ENCODE data around the gene TBPL1.
"Not testable (repeated sequence)": the region's sequence is repeated elsewhere in the genome, so short reads cannot be mapped to it uniquely, and the experiment has no call there.

The TBPL1 gene

DNA sequence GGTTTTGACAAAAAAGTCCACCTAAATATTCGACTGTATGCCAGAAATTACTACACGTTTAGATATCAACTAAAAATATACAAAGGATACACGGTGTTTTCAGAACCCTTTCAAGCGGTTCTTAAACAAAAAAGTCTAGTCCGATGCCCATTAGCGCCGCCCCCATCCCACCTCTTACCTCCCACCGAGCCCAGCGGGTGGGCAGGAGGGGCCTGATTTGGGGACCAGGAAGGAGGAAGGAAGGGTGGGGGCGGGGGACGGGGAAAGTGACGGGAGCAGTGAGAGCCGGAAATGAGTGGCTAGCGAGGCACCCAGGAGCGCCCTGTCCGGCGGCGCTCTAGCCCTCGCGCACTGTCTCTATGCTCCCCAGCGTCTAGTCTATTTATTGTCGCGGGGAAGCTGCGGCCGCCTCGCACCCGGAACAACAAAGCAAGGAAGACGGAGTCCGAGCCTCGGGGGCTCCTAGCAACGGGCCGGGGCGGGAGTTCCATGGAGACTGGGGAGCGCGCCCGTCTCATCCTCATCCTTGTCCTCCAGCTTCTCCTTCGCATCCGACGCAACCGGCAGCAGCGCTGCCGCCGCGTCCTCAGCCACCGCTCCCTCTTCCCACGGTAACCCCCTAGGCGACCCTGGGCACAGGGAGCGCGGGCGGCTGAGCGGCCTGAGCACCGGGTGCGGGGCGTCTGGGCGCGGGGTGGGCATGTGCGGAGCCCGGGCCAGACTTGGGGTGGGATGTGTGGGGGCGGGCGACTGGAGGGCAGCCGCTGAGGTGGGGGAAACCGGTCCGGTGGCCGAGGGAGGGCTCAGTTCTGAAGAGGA lies at the start of gene TBPL1:
Gene TBPL1, plus strand, starts transcription at position 410 of the 819 bp plus-strand sequence. CDS start 26,902 bp downstream, outside the sequence.
- DNase-seq = peak; percentile 98

DNA sequence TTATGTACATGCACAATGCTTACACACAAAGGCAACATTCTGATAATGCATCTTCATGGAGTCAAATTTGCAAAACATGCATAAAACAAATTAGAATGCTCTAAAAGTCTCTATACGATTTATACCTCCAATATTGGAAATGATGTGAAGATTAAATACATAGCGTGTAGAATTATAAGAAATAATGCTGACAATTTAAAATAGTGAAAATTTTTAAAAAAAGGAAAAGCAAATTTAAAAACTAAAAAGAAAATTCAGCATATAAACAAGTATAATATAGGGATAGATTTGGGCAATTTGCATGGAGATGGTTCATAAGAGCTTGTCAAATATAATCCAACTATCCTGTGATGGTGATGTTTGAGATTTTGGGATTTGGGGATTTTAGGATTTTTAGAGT lies 49.2 kb upstream of the TBPL1 start:
- no peak for DNase-seq

DNA sequence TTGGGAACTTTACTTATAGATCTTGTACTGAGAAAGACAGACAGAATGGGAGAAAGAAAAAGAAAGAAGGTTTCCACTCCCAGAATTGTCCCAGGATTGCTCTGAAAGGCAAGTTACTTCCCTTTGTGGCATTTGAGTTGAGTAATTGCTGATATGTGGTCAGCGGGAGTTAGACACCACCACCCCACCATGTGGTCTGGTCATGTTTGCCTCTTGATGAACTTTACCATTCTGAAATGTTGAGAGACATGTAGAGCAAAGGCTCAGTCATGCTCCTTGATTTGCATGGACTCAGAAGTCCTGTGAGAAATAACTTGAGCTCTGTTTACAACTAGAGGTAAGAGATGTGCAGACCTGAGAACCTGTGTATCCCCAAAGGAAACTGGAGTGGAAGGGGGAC lies 47.0 kb upstream of the TBPL1 start:
- peak; percentile 15 for DNase-seq

DNA sequence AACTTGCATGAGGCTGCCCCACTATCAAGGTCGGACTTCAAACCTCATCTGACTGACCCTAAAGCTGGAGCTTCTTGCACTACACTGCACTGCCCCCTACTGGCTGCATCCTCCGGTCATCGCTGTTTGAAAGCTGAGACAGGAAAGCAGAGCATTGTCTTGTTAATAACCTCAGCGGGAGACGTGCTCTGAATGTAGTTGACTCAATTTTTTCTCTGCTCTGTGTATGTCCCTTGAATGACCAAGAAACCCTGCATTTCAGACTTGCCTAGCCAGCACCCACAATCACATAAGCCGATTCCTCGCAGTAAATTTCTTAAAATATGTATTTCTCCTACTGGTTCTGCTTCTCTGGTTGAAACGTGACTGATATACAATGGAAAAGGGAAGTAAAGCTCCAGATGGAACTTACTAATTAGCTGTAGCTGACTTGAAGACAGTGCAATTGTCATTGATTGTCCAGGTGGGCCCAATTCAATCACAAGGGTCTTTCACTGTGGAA lies 36.3 kb upstream of the TBPL1 start:
- peak; percentile 86 for DNase-seq

DNA sequence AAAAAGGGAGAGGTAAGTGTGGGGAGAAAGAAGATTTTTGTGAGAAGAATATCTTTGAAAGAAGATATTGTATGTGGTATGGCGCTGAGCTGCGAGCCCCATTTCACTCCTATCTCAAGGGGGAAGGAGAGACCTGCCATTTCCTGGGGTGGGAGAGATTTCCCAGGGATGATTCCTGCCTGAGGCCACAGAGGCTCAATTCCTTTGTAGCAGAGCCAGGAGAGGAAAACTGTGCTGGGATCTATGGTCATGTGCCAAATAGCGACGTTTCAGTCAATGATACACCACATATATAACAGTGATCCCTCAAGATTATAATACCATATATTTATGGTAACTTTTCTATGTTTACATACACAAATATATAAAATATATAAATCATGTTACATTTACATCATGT lies 35.2 kb upstream of the TBPL1 start:
- no peak for DNase-seq

DNA sequence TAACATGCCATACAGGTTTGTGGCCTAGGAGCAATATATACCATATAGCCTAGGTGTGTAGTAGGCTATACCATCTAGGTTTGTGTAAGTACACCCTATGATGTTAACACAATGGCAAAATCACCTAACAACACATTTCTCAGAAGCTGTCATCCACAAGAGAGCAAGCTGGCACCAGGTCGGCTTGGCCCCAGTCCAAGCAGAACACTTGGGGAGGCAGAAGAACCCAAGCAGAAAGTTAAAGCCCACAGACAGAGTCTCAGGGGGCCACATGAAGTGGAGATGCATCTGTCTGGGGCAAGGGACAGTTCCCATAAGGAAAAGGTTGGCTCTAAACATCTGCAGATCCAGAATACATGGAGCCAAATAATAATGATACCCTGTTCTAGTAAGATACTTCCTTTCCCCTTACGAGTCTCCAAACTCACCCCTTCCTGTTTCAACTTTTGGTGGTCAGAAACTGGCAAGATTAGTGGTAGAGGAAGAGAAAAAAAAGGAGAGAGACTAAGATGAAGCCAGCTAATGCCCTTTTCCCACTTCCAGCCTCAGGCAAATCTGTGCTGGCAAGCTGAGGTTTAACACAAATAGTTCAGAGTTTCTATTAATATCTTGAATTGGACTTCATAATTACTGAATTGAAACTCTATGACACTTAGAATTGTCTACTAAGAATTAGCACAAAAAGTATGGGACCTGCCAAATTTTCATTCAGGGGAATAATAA lies 34.7 kb upstream of the TBPL1 start:
- DNase-seq = no peak

DNA sequence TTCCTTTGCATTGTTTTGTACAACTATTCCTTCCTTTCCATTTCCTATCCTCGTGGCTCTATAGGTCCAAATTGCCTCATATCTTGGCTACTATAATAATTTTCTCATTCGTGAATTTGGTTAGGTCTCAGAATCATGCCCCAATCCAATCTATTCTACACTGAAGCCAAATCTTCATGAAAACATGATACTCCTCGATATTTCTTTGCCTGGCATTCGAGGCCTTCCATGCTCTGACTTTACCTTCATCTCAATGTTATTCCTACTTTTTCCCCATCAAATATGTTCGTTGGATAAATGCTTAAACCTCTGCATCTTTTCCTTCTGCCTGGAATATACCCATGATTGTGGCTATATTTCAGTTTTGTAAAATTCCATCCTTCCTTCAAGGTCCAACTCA lies 33.7 kb upstream of the TBPL1 start:
- no peak for DNase-seq

DNA sequence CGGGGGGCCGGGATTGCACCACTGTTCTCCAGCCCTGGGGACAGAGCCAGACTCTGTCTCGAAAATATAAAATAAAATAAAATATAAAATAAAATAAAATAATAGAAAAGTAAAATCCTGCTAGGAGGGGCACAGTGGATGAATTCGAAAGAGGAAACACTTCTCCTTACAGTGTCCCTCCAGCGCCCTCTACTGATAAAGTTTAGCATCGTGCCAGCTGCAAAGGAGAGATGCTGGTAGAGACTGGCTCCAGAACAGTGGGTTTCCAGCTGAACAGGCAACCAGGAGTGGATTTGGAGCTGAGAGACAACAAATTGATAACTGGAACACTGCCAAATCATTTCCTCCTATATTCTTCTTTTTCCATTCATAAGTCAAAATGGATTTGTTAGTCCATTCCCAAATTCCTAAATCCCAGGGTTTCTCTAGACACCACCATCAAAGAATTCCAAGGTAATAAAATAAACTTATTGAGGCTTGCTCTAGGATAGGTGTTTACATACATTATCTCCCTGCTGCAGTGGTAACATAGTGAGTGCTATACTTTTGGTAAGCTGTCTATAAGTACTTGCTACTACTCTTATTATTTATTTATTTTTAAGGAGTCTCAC lies 31.7 kb upstream of the TBPL1 start:
- DNase-seq = peak; percentile 91

DNA sequence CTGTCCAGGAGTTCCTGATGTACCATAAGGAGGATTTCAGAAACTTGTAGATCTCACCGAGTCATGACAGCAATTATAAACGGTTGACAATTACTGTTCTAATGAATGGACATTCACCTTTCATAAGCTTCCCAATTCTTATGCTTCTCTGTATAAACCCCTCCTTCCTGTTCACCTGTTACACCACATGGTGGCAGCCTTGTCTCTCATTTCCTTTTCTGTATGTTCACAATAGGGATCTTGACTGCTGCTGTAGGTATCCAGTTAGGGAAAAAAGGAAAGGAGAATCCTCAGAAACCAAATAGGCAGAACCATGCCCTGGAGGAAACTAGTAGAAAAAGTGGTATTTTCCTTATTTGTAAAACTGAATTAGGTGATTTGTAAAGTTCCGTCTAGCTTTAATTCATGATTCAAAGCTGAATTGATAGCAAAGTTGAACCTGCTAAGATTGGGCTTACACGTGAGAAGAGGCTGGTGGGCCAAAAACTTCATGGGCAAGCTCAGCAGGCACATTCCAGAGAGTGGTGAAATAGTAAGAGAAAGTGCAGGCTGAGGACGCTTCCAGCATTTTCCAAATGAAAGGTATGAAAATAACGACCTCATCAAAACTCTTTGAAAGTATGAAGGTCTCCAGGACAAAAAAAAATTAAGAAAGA lies 29.0 kb upstream of the TBPL1 start:
- peak; percentile 89 for DNase-seq

DNA sequence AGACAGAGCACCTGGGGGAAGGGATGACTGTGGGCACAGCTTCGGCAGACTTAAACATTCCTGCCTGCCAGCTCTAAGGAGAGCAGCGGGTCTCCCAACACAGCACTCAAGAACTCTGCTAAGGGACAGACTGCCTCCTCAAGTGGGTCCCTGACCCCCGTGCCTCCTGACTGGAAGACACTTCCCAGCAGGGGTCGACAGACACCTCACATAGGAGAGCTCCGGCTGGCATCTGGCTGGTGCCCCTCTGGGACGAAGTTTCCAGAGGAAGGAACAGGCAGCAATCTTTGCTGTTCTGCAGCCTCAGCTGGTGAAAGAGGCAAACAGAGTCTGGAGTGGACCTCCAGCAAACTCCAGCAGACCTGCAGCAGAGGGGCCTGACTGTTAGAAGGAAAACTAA lies 21.8 kb upstream of the TBPL1 start:
- DNase-seq = not testable (repeated sequence)

DNA sequence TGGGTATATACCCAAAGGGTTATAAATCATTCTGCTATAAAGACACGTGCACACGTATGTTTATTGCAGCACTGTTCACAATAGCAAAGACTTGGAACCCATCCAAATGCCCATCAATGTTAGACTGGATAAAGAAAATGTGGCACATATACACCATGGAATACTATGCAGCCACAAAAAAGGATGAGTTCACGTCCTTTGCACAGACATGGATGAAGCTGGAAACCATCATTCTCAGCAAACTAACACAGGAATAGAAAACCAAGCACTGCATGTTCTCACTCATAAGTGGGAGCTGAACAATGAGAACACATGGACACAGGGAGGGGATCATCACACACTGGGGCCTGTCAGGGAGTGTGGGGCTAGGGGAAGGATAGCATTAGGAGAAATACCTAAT lies 16.7 kb upstream of the TBPL1 start:
- not testable (repeated sequence) for DNase-seq

DNA sequence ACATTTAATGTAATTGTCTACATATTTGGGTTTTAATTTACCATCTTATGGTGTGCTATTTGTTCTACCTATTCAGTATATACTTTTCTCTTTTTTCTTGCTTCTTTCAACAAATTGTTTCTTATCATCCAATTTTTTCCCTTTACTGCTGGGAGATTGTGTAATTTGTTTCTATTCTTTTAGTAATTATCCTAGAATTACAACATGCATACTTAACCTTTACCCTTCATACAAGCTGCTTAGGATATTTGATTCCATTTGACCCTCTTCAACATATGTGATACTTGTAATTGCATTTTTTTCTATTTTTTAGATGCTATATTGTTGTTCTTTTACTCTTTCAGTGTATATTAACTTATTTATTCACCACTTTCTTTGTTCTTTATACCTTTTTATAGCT lies 15.1 kb upstream of the TBPL1 start:
- DNase-seq = no peak

DNA sequence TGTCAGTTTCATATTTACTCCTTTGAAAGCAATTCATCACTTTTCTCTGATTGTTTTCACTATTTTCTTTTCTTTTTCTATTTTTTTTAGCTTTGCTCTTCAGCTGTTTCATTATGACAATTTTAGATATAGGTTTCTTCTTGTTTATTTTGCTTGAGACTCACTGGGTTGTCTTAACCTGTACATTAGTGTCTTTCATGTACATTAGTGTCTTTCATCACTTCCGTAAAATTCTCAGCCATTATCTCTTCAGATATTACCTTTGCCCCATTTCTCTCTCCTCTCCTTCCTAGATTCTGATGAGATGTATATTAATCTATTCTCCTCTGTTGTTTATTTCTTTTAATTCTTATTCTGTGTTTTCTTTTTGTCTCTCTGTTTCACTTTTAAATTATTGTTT lies 14.5 kb upstream of the TBPL1 start:
- DNase-seq = no peak

DNA sequence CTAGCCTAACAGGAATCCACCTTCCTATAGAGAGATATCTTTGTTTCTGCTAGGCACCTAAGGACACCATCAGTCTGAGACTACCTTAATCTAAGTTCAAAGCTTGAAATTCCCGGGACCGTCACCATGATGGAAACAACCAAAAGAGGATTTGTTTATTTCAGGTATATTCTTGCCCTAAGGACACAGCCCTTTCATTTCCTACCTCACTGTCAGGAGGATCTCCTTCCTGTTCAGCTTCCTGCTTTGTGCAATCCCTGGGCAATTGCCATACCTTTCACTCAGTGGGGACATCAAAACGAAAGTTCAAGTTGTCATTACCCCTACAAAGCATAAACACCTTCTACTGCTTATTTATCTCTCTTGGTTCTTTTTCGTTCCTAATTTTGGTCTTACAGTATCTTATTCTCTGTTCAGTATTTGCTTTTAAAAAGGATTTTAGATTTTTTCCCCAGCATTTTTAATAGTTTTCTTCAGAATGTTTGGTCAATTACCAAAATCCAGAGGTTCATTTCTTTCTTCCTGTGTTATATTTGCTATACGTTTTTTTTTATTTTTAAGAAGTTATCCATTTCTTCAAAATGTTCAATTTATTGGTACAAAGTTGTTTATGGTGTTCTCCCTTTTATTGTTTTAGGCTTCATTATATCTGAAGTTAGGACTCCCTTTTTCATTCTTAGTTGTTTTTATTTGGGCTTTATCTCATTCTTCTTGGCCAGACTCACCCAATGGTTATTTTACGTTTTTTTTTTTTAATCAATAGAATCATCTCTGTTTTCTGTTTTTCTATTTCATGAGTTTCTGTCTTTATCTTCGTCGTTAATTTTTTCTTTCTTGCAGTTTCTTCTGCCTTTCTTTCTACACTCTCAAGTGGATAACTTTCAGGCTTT lies 13.0 kb upstream of the TBPL1 start:
- no peak for DNase-seq

DNA sequence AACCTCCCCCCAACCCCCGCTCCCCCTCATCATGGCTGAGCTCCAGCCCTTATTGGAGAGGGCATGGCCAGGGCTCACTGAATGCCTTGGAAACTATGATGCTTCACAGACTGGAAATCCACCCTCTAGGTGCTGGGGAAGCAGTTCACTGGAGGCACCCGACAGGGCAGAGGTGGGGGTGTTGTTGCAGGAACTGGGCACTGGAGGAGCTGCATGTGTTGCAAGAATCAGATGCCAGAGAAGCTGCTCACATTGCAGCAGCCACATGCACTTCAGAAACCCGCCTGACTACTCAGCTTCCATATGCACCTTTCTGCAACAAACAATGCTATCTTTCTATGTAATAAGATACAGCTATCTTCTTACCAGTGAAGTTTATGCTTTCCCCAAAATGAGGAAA lies 7.9 kb upstream of the TBPL1 start:
- no peak for DNase-seq

DNA sequence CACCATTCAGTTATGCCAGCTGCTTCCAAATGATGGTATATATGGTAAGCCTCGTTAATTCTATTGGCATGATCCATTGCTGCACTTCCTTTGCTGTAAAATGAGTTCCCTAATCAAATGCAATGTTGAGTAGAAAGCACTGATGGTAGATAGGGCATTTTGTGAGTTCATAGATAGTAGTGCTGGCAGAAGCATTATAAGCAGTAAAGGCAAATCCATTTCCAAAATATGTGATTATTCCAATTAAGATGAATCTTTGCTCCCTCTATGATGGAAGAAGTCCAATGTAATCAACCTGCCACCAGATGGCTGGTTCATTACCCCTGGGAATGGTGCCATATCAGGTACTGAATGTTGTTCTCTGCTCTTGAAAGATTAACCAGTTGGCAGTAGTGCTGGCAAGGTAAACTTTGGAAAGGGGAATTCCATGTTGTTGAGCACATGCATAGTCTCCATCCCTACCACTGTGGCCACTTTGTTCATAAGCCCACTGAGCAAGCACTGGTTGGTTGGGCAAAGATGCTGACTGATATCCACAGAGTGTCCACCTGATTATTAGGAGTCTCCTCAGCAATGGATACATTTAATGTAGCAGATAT lies 5.6 kb upstream of the TBPL1 start:
- no peak for DNase-seq

DNA sequence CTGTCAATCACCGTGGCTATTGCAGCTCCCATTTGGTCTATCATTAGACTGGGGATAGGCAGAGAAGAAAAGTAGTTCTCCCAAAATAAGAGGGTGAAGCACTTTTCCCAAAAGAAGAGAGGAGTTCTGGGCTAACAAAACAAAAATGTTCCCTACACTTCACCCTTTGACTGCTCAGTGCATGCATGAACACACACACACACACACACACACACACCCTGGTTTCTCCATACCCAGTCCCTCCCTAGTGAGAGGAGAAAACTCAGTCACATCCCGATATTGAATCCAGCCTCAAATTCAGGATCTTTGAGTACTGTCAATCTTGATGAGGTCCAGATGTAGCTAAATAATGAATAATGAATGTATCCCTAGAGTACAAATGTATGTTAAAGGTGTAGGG lies 4.6 kb upstream of the TBPL1 start:
- no peak for DNase-seq

DNA sequence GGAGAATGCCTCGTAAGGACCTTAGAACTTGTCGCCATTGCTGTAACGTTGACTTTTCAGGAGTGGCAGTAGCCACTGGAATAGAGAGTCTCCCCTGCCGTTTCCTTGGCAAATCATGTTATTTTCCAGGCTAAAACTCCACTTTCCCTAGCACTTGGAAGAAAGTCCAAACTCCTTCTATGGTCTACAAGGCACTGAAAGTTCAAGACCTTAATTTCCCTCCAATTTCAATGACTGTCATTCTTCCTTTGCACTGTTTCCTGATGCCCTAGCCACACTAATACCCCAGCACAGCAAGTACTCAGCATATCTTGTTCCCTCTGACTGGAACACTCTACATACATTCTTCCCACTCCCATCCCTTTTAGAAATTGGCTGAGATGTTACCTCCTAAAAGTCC lies 1.8 kb upstream of the TBPL1 start:
- DNase-seq = no peak

DNA sequence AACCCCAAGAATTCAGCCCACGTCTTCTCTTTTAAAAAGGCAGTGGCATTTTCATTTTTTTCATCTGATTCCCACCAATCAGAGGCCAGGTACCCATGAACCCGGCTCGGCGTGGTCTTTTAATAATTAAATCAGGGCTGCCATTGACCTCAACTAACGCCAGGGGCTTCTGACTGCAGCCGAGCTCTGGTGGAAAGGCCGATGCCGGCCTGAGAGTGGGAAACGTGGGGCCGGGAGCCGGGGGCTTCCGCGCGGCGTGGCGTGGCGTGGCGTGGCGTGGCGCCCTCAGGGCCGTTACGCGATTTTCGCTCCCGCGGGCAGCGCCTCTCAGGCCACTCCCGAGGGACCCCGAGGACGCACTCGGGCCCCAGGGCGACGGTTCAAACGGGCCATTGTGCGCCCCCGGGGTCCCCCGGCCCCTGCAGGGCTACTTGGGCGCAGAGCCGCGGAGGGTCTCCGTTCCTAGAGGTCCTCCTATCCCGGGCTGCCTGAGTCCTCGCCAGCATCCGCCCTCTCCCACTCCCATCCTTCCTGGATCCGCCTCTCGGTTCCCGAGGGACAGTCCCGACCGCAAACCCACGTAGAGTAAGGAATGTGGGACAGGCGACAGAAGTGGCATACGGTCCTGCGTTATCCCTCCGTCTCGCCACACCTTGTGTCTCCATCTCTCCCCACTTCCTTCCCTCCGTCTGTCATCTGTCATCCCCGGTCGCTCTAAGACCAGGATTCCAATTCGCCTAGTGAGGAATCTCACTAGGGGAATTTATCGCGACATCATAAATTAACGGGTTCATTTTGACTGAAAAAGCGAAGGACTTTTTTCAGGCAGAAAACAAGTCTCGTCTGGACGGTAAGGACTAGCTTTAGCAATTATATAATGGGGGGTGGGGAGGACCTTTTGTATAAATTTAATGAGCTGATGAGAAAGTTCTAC lies 876 bp upstream of the TBPL1 start:
- DNase-seq = peak; percentile 78

DNA sequence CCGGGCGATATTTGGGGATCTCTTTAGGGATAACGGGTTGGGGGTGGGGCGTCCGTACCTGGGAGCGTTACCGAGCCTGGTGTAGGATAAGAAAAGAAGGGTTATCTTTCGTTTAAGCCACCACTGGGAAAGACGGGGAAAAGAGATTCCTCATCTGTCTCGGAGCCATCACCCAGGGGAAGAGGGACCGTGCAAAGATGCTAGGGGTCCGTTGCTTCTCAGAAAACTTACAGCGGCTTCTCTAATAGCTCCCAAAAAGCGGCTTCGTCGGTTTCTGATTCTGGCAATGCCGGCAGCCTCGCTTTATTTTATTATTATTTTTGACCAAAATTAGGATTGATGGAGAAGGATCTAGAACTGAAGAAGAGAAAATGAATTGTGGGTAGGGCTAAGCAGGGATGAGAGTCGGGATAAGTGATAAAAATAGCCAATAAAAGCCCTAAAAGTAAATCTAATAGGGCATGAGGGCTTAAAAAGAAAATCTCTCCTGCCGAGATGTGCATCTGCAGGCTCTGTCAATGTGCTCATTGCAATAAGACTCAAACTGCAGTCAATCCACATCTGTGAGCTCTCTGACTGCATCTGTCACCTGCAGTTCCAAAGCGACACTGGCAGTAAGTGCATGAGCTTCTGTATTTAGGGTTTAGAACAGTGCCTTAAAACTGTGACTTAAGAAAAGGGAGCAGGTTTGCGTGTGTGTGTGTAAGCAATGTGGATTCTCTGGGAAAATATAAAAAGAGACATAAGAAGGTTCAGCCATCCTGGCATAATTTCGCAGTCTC lies 801 bp downstream of the TBPL1 start:
- no peak for DNase-seq

All from hematopoietic multipotent progenitor cell treated with erythropoietin and hydrocortisone succinate and interleukin-3 and kit ligand, for 6 days (in vitro differentiated cells).